HL-60 (cell line): ENCODE measurements around the gene SLC5A11.

ENCODE experiments used
- DNase-seq, 2 experiments: peaks; one replicate each; pipeline ENCODE4 v3.0.0-alpha.2; 2010 to 2020; ENCODE audit warnings: low read depth in 1 of 2, low spot score in 1 of 2
- H3K27ac ChIP-seq: fragments of 250-450 bp; sonication (Bioruptor Pico); replicated peaks from 2 replicates; pipeline ENCODE4 v1.5.1; 2020; ENCODE audit warnings: mild to moderate bottlenecking, moderate library complexity
- H3K27me3 ChIP-seq: fragments of 250-450 bp; sonication (Bioruptor Pico); 2 replicates; pipeline ENCODE4 v1.5.1; 2021; ENCODE audit warnings: mild to moderate bottlenecking, moderate library complexity; ENCODE audit not compliant: insufficient read depth, poor library complexity, severe bottlenecking
- H3K4me3 ChIP-seq: replicated peaks from 2 replicates; pipeline ENCODE4 v1.5.1; 2011; ENCODE audit warnings: mild to moderate bottlenecking, control low read depth, low read length; ENCODE audit not compliant: insufficient read depth
- GABPA ChIP-seq: IDR thresholded peaks from 2 replicates; pipeline ENCODE4 v1.6.1; 2012; ENCODE audit warnings: low read depth
- POLR2AphosphoS5 ChIP-seq: IDR thresholded peaks from 2 replicates; pipeline ENCODE4 v1.6.1; 2012; ENCODE audit warnings: low read depth
- SPI1 ChIP-seq: IDR thresholded peaks from 2 replicates; pipeline ENCODE4 v1.6.1; 2012; ENCODE audit warnings: low read depth, mild to moderate bottlenecking, borderline replicate concordance
- TF ChIP-seq, protein P1 (sequence below): IDR thresholded peaks from one replicate; pipeline ENCODE4 v1.5.1; 2011; ENCODE audit warnings: low read length, control low read depth, inconsistent platforms; ENCODE audit not compliant: insufficient read depth
- TF ChIP-seq, protein P2 (sequence below): IDR thresholded peaks from 2 replicates; pipeline ENCODE4 v1.6.1; 2012; ENCODE audit warnings: low read depth; ENCODE audit not compliant: insufficient replicate concordance

Gene SLC5A11

DNA sequence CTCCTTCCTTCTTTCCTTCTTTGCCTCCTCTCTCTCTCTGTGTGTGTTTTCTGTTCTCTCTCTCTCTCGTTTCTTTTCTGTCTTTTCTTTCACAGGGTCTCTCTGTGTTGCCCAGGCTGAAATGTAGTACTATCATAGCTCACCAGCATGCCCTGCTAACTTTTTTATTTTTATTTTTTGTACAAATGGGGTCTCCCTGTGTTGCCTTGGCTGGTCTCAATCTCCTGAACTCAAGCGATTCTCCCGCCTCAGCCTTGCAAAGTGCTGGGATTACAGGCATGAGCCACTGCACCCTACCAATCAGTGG is 1.5 kb downstream of the SLC5A11 start:
- no peak for DNase-seq
- TF ChIP-seq GABPA (no peak), SPI1 (no peak)
- TF ChIP-seq, protein P1, sequence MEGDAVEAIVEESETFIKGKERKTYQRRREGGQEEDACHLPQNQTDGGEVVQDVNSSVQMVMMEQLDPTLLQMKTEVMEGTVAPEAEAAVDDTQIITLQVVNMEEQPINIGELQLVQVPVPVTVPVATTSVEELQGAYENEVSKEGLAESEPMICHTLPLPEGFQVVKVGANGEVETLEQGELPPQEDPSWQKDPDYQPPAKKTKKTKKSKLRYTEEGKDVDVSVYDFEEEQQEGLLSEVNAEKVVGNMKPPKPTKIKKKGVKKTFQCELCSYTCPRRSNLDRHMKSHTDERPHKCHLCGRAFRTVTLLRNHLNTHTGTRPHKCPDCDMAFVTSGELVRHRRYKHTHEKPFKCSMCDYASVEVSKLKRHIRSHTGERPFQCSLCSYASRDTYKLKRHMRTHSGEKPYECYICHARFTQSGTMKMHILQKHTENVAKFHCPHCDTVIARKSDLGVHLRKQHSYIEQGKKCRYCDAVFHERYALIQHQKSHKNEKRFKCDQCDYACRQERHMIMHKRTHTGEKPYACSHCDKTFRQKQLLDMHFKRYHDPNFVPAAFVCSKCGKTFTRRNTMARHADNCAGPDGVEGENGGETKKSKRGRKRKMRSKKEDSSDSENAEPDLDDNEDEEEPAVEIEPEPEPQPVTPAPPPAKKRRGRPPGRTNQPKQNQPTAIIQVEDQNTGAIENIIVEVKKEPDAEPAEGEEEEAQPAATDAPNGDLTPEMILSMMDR, result no peak
- TF ChIP-seq, protein P2, sequence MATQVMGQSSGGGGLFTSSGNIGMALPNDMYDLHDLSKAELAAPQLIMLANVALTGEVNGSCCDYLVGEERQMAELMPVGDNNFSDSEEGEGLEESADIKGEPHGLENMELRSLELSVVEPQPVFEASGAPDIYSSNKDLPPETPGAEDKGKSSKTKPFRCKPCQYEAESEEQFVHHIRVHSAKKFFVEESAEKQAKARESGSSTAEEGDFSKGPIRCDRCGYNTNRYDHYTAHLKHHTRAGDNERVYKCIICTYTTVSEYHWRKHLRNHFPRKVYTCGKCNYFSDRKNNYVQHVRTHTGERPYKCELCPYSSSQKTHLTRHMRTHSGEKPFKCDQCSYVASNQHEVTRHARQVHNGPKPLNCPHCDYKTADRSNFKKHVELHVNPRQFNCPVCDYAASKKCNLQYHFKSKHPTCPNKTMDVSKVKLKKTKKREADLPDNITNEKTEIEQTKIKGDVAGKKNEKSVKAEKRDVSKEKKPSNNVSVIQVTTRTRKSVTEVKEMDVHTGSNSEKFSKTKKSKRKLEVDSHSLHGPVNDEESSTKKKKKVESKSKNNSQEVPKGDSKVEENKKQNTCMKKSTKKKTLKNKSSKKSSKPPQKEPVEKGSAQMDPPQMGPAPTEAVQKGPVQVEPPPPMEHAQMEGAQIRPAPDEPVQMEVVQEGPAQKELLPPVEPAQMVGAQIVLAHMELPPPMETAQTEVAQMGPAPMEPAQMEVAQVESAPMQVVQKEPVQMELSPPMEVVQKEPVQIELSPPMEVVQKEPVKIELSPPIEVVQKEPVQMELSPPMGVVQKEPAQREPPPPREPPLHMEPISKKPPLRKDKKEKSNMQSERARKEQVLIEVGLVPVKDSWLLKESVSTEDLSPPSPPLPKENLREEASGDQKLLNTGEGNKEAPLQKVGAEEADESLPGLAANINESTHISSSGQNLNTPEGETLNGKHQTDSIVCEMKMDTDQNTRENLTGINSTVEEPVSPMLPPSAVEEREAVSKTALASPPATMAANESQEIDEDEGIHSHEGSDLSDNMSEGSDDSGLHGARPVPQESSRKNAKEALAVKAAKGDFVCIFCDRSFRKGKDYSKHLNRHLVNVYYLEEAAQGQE, result no peak
- Histone ChIP-seq H3K27ac (no peak overlapping the region), H3K4me3 (no peak overlapping the region), H3K27me3 (no peaks in the 10 kb centered on the region)

DNA sequence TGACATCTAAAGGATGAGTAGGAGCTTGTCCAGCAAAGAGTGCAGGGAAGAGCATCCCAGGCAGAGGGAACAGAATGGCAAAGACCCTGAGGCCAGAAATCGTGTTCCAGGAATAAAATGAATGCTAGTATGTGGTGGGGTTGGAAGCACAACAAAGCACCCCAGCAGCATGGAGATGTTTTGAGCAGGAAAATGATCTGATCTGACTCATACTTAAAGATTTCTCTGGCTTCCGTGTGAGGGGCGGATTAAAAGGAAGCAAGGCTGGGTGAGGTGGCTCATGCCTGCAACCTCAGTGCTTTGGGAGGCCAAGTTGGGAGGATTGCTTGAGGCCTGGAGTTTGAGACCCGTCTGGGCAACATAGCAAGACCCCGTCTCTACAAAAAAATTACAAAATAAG is 2.3 kb downstream of the SLC5A11 start:
- Histone ChIP-seq H3K4me3 (no peak overlapping the region), H3K27me3 (no peaks in the 10 kb centered on the region), H3K27ac (no peak overlapping the region)
- DNase-seq, result no peak
- TF ChIP-seq, protein P1, result no peak

DNA sequence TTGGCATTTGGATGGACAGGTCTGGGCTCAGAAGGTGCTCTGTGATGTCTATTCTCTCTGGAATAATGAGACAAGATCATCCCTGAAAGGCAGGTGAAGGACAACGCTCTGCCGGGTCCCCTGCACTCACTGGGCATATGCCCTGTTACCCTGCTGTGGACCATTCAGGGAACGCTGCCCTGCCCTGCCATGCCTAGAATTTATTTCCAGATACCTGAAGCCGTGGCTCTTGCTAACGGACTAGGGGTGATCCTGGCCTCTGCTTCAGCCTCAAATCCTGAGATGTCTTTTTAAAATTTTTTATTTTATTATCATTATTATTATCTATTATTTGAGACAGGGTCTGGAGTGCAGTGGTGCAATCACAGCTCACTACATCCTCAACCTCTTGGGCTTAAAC is 3.9 kb downstream of the SLC5A11 start:
- DNase-seq, result no peak
- TF ChIP-seq, protein P2, result no peak
- TF ChIP-seq GABPA (no peak), POLR2AphosphoS5 (no peak), SPI1 (no peak)
- TF ChIP-seq, protein P1, result no peak
- H3K4me3 ChIP-seq, result no peak overlapping the region
- no peak overlapping the region for H3K27ac ChIP-seq
- no peaks in the 10 kb centered on the region for H3K27me3 ChIP-seq

DNA sequence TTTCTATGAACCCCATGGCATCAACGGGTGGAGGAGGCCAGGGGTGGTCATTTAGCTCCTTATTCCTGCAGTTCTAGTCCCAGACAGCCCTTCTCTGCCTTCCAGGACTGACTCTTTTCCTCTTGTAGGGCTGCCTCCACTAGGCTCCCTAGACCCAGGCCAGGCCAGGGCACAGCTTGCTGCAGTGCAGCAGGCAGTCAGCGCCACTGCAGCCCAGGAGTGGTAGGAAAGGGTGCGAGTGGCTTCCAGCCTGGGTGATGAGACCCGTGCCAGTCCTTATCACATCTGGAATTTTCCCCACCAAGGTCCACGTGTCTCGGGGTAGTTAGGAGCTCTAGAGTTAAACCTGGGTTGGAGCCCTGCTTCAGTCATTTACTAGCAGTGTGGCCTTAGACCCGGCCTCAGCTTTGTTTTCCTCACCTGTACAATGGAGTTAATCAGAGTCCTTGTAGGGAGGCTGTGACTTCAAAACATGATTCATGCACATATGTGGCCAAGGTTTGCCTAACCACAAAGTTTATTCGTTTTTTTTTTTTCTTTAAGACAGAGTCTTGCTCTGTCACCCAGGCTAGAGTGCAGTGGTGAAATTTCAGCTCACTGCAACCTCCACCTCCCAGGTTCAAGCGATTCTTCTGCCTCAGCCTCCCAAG is 4.7 kb downstream of the SLC5A11 start:
- no peak for DNase-seq
- Histone ChIP-seq H3K4me3 (no peak overlapping the region), H3K27ac (no peak overlapping the region), H3K27me3 (no peaks in the 10 kb centered on the region)
- no peak for TF ChIP-seq POLR2AphosphoS5
- no peak for TF ChIP-seq GABPA
- no peak for TF ChIP-seq SPI1
- TF ChIP-seq, protein P2, result no peak
- TF ChIP-seq, protein P1, result no peak
